PC-3 (cell line): ENCODE data around the gene TNFRSF17. TPM values are rescaled to one million over a fixed set of nuclear protein-coding genes. Genes with fewer than 3 reads are reported as not detected.

Experiments
- ATAC-seq: fragments of 200-7000 bp; cut with Tn5 transposase; 2 replicates; pipeline ENCODE4 v1.9.1; 2020; ENCODE audit warnings: mild to moderate bottlenecking, moderate library complexity
- BruUV-seq: library from RNA; stranded (reverse); fragments of 400-500 nt; replicated peaks from 2 replicates; lab custom pipeline; 2021; lab: Mats Ljungman, UMichigan
- CTCF ChIA-PET: fragments of 300-600 bp; sonication (Branson Sonifier 250); formaldehyde crosslinking; loops from one replicate; lab custom pipeline; 2022; ENCODE audit warnings: antibody characterized with exemption; lab: Charles Lee
- POLR2A ChIA-PET: fragments of 300-600 bp; sonication (Branson Sonifier 250); formaldehyde crosslinking; loops from one replicate; lab custom pipeline; 2022; ENCODE audit warnings: antibody characterized with exemption; ENCODE audit not compliant: unreplicated experiment; lab: Charles Lee
- DNase-seq: peaks from one replicate; pipeline ENCODE4 v3.0.0-alpha.2; 2015
- H2AFZ ChIP-seq: fragments of 300-600 bp; sonication (generic); 2 replicates; pipeline ENCODE4 v1.6.0; 2016; ENCODE audit warnings: antibody characterized with exemption, low read length
- H3F3A ChIP-seq: fragments of 300-600 bp; sonication (generic); one replicate; pipeline ENCODE4 v1.6.0; 2017; ENCODE audit warnings: antibody characterized with exemption, low read length, control low read depth, mild to moderate bottlenecking; ENCODE audit not compliant: unreplicated experiment
- H3K27ac ChIP-seq: fragments of 300-600 bp; sonication (generic); 2 replicates; pipeline ENCODE4 v1.5.1; 2016; ENCODE audit warnings: mild to moderate bottlenecking, low read length
- H3K27me3 ChIP-seq: fragments of 300-600 bp; sonication (generic); 2 replicates; pipeline ENCODE4 v1.6.1; 2016; ENCODE audit warnings: low read length, mixed read lengths
- H3K36me3 ChIP-seq: fragments of 300-600 bp; sonication (generic); 2 replicates; pipeline ENCODE4 v1.6.1; 2016; ENCODE audit warnings: low read depth, mixed run types, low read length, mixed read lengths
- H3K4me1 ChIP-seq: fragments of 300-600 bp; sonication (generic); 2 replicates; pipeline ENCODE4 v1.5.1; 2016; ENCODE audit warnings: low read length; ENCODE audit not compliant: insufficient read depth
- H3K4me2 ChIP-seq: fragments of 300-600 bp; sonication (generic); 2 replicates; pipeline ENCODE4 v1.6.0; 2016; ENCODE audit warnings: low read length
- H3K4me3 ChIP-seq: fragments of 300-600 bp; sonication (generic); 2 replicates; pipeline ENCODE4 v1.5.1; 2016; ENCODE audit warnings: mild to moderate bottlenecking, low read length, mixed read lengths
- H3K79me2 ChIP-seq: fragments of 300-600 bp; sonication (generic); 2 replicates; pipeline ENCODE4 v1.6.1; 2017; ENCODE audit warnings: low read length, mixed read lengths
- H3K9ac ChIP-seq: fragments of 300-600 bp; sonication (generic); 2 replicates; pipeline ENCODE4 v1.6.0; 2016; ENCODE audit warnings: mild to moderate bottlenecking, low read length
- H3K9me2 ChIP-seq: fragments of 300-600 bp; sonication (generic); replicated peaks from 2 replicates; pipeline ENCODE4 v1.6.1; 2016; ENCODE audit warnings: mixed run types, low read length, mixed read lengths
- H3K9me3 ChIP-seq: fragments of 300-600 bp; sonication (generic); 2 replicates; pipeline ENCODE4 v1.6.1; 2016; ENCODE audit warnings: low read length, mixed read lengths
- H4K20me1 ChIP-seq: fragments of 300-600 bp; sonication (generic); 2 replicates; pipeline ENCODE4 v1.6.1; 2016; ENCODE audit warnings: low read length, mixed read lengths
- EZH2 ChIP-seq: fragments of 300-600 bp; sonication (generic); IDR thresholded peaks from one replicate; pipeline ENCODE4 v1.6.1; 2017; ENCODE audit warnings: antibody characterized with exemption, mild to moderate bottlenecking, low read length; ENCODE audit not compliant: unreplicated experiment
- EZH2phosphoT487 ChIP-seq: fragments of 300-600 bp; sonication (generic); IDR thresholded peaks from 2 replicates; pipeline ENCODE4 v1.6.1; 2018; ENCODE audit warnings: mild to moderate bottlenecking, antibody characterized with exemption, low read length, borderline replicate concordance
- intact Hi-C: fragments of 100-400 bp; cut with micrococcal nuclease; formaldehyde crosslinking; loops from 2 replicates; pipeline ENCODE4 v1.9.0; 2023
- total RNA-seq: library from RNA; depleted of rRNA; stranded (reverse); fragments of >200 nt; gene quantifications from 2 replicates; pipeline ENCODE4 v1.2.3, GENCODE V29; 2014
- TF ChIP-seq, protein P1 (sequence below): fragments of 300-600 bp; sonication (generic); conservative IDR thresholded peaks from 2 replicates; pipeline ENCODE4 v1.5.1; 2017; ENCODE audit warnings: antibody characterized with exemption, low read depth, mild to moderate bottlenecking, low read length

The TNFRSF17 gene
- total RNA-seq, 1 experiment from 2014 or later, result not detected

DNA sequence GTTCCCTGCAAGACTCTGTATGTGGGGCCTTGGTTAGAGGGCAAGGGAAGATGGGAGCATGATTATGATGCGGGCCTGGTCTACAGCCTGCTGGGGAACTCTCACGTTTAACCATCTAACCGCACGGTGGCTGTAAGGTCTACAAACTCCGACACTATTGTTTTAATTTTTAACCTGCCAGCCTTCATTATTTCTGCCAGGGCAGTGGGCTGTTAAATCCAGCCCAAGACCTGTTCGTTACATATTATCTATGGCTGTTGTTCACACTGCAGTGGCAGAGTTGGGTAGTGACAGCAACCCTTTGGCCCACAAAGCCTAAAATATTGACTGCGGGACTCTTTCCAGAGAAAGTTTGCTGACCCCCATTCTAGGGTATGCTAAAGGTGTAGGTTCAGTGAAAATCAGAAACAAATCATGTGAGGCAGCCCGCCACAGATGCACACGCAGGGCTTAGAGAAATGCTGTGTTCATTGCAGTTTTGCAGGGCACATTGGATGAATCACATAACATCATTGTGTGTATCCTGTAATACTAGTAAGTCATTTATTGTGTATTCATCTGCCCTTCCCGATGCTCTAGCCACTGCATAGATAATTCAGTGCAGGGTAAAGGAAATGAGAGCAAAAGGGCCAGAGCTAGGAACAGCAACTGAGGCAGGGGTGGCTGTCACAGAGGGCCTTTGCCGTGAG, 25.8 kb downstream of the TNFRSF17 start:
- Histone ChIP-seq H3K9me3 (no peaks in the 10 kb centered on the region), H3K79me2 (no peaks in the 10 kb centered on the region), H2AFZ (no peak overlapping the region), H3K4me3 (no peak overlapping the region), H3K9me2 (no peaks in the 10 kb centered on the region), H3K27me3 (no peaks in the 10 kb centered on the region), H3F3A (no peaks in the 10 kb centered on the region), H3K4me2 (no peak overlapping the region), H4K20me1 (no peaks in the 10 kb centered on the region), H3K4me1 (no peaks in the 10 kb centered on the region), H3K36me3 (no peaks in the 10 kb centered on the region), H3K27ac (no peak overlapping the region), H3K9ac (no peak overlapping the region)
- no TSS peak for BruUV-seq
- ATAC-seq (no peak), DNase-seq (no peak)
- CTCF ChIA-PET, result no interaction called here
- TF ChIP-seq EZH2phosphoT487 (no peak), EZH2 (no peak)
- TF ChIP-seq, protein P1, sequence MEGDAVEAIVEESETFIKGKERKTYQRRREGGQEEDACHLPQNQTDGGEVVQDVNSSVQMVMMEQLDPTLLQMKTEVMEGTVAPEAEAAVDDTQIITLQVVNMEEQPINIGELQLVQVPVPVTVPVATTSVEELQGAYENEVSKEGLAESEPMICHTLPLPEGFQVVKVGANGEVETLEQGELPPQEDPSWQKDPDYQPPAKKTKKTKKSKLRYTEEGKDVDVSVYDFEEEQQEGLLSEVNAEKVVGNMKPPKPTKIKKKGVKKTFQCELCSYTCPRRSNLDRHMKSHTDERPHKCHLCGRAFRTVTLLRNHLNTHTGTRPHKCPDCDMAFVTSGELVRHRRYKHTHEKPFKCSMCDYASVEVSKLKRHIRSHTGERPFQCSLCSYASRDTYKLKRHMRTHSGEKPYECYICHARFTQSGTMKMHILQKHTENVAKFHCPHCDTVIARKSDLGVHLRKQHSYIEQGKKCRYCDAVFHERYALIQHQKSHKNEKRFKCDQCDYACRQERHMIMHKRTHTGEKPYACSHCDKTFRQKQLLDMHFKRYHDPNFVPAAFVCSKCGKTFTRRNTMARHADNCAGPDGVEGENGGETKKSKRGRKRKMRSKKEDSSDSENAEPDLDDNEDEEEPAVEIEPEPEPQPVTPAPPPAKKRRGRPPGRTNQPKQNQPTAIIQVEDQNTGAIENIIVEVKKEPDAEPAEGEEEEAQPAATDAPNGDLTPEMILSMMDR, result no peak
- intact Hi-C loops, result no loop called here
- POLR2A ChIA-PET, result no interaction called here

DNA sequence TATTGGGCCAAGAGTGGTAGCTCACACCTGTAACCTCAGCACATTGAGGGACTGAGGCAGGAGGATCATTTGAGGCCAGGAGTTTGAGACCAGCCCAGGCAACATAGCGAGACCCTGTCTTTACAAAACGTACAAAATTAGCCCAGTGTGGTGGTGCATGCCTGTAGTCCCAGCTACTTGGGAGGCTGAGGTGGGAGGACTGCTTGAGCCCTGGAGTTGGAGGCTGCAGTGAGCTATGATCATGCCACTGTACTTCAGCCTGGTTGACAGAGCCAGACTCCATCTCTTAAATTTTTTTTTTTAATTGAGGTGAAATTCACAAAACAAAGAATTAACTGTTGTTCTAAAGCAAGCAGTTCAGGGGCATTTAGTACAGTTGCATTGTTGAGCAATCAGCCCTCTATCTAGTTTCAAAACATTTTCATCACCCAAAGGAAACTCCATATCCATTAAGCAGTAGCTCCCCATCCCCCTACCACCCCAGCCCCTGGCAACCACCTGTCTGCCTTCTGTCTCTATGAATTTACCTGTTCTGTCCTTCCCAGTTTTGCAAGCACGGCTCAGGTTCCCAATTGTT, 27.1 kb downstream of the TNFRSF17 start:
- Histone ChIP-seq H3K27ac (no peak overlapping the region), H3K36me3 (no peaks in the 10 kb centered on the region), H3K4me1 (no peaks in the 10 kb centered on the region), H3K4me3 (no peak overlapping the region), H3K27me3 (no peaks in the 10 kb centered on the region), H3K9me2 (no peaks in the 10 kb centered on the region), H3K9me3 (no peaks in the 10 kb centered on the region), H2AFZ (no peak overlapping the region), H3K4me2 (no peak overlapping the region), H3K79me2 (no peaks in the 10 kb centered on the region), H3K9ac (no peak overlapping the region), H3F3A (no peaks in the 10 kb centered on the region), H4K20me1 (no peaks in the 10 kb centered on the region)
- ATAC-seq (no peak), DNase-seq (no peak)
- intact Hi-C loops, result no loop called here
- CTCF ChIA-PET, result no interaction called here
- TF ChIP-seq, protein P1, result no peak
- TF ChIP-seq EZH2phosphoT487, result no peak
- no peak for TF ChIP-seq EZH2
- no TSS peak for BruUV-seq
- POLR2A ChIA-PET, result no interaction called here
